ENCODE results near the gene ABCB8. TPM values are rescaled to one million over a fixed set of nuclear protein-coding genes. Genes with fewer than 3 reads are reported as not detected.

Gene ABCB8
- total and polyA plus RNA-seq, 9 of the 15 experiments (the other 6 are each of a cell fraction or from before 2014, with no cell fraction given), result 7.6 to 106 (median 36.3) TPM

DNA sequence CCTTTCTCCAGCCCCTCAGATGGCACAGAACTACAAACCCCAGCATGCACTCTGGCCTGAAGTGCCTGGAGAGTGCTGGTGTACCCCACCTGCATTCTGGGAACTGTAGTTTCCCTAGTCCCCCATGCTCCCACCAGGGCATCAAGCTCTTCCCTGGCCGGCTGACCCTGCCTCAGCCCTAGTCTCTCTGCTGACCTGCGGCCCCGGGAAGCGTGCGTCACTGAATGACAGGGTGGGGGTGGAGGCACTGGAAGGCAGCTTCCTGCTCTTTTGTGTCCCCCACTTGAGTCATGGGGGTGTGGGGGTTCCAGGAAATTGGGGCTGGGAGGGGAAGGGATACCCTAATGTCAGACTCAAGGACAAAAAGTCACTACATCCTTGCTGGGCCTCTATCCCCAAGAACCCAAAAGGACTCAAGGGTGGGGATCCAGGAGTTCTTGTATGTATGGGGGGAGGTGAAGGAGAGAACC, 35.4 kb upstream of the ABCB8 start (continued):
- TF ChIP-seq ZBTB40 (IDR thresholded peaks at IDR 0.05) (peak; percentile 43; the same call in 1 of the 2 replicates), ZBTB40 (CRISPR knock-in tag; IDR thresholded peaks at IDR 0.05) (no peak), ILF3 (IDR thresholded peaks at IDR 0.05; ENCODE audit: borderline replicate concordance) (no peak), KDM1A (IDR thresholded peaks at IDR 0.05) (no peak), EGR1 (conservative IDR thresholded peaks at IDR 0.05) (peak; percentile 77), ARID1B (IDR thresholded peaks at IDR 0.05) (peak; percentile 24; the same call in 1 of the 2 replicates), PKNOX1 (IDR thresholded peaks at IDR 0.05) (peak; percentile 80), FOXK2 (conservative IDR thresholded peaks at IDR 0.05 in 1 of 2, IDR thresholded peaks at IDR 0.05 in 1 of 2; ENCODE audit: low read depth in 2 of 2) (no peak), ZNF324 (CRISPR knock-in tag; IDR thresholded peaks at IDR 0.05) (no peak), XRCC3 (IDR thresholded peaks at IDR 0.05) (no peak), GABPA (tag; conservative IDR thresholded peaks at IDR 0.05; ENCODE audit: low read depth) (0 out of 2 replicates have a peak, but pooled peaks have one; percentile 37), CREM (IDR thresholded peaks at IDR 0.05; ENCODE audit: low read depth) (peak; percentile 91), ELK1 (CRISPR knock-in tag; IDR thresholded peaks at IDR 0.05) (no peak), PTRF (tag; IDR thresholded peaks at IDR 0.05) (no peak), LARP7 (IDR thresholded peaks at IDR 0.05) (peak; percentile 62; the same call in 1 of the 2 replicates), ETV6 (IDR thresholded peaks at IDR 0.05; ENCODE audit: borderline replicate concordance in 1 of 2, low read depth in 2 of 2, low read length in 1 of 2) (peak in 1 of 2 experiments; percentile 34; a peak in 1 of 4 replicates), ETV6 (CRISPR knock-in tag; IDR thresholded peaks at IDR 0.05; ENCODE audit: borderline replicate concordance) (no peak), GATA2 (CRISPR knock-in tag; IDR thresholded peaks at IDR 0.05) (no peak), NRF1 (conservative IDR thresholded peaks at IDR 0.05 in 1 of 2, IDR thresholded peaks at IDR 0.05 in 1 of 2) (peak; percentile 42; a peak in 1 of 4 replicates)

All from K562 (cell line).